Omental fat pad (tissue), 4 donors: Measurements from ENCODE around the gene NFATC1. TPM values are rescaled to one million over a fixed set of nuclear protein-coding genes. Genes with fewer than 3 reads are reported as not detected.

Source experiments
- ATAC-seq: fragments of 150-250 bp; one replicate; pipeline ENCODE4 v1.9.1; 2016; ENCODE audit warnings: mild to moderate bottlenecking, moderate library complexity; ENCODE audit not compliant: low FRiP score
- DNase-seq: peaks from one replicate; pipeline ENCODE4 v3.0.0-alpha.2; 2019; ENCODE audit warnings: low spot score
- total RNA-seq, 4 donors: library from RNA; depleted of rRNA; stranded (reverse); fragments of >200 nt; gene quantifications; one replicate each; pipeline ENCODE4 v1.1.0, GENCODE V29; 2016
- TF ChIP-seq, protein P1 (sequence below), 3 donors: fragments of 450-650 bp; IDR thresholded peaks; one replicate each; pipeline ENCODE4 v1.5.1; 2016 to 2017; ENCODE audit warnings: antibody characterized with exemption in 3 of 3, mild to moderate bottlenecking in 3 of 3, moderate library complexity in 2 of 3

Gene NFATC1
- total RNA-seq, 4 donors from 2014 or later: 10.7 to 57.4 (median 19.1) TPM

DNA sequence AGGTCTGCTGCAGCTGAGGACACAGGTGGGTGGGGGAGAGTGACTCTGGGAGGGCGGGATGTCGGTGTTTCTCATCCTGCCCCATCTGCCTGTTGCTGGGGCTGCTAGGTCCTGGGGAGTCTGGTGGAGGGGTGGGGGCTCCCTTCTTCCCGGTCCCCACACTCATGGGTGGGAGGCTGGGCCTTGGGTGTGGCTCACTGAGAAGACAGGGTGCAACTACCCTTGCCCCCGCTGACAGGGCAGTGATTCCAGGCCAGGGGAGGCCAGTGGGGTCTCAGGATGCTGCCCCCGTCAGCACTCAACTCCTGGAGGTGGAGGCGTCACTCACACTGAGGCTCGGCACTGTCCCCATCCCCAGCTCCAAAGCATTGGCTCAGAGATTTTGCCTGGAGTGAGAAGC lies 7.7 kb upstream of the NFATC1 start:
- TF ChIP-seq, protein P1, sequence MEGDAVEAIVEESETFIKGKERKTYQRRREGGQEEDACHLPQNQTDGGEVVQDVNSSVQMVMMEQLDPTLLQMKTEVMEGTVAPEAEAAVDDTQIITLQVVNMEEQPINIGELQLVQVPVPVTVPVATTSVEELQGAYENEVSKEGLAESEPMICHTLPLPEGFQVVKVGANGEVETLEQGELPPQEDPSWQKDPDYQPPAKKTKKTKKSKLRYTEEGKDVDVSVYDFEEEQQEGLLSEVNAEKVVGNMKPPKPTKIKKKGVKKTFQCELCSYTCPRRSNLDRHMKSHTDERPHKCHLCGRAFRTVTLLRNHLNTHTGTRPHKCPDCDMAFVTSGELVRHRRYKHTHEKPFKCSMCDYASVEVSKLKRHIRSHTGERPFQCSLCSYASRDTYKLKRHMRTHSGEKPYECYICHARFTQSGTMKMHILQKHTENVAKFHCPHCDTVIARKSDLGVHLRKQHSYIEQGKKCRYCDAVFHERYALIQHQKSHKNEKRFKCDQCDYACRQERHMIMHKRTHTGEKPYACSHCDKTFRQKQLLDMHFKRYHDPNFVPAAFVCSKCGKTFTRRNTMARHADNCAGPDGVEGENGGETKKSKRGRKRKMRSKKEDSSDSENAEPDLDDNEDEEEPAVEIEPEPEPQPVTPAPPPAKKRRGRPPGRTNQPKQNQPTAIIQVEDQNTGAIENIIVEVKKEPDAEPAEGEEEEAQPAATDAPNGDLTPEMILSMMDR (IDR thresholded peaks at IDR 0.05): no peak
- DNase-seq (no peak), ATAC-seq (no peak)

DNA sequence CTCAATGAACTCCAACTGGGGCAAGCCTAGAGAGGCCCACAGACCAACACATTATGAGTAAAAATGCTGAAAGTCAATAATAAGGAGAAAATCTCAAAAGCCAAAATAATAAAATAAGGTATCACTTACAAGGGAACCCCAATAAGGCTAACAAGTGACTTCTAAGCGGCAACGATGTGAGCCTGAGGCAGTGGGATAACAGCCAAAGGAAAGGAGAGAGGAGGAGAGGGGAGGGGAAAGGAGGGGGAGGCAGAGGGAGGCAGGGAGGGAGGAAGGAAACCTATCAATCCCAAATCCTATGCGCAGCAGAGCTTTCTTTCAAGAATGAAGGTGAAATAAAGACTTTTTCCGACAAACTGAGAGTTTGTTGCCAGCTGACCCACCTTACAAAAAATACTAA lies 6.0 kb upstream of the NFATC1 start:
- no peak for DNase-seq
- no peak for ATAC-seq
- TF ChIP-seq, protein P1 (IDR thresholded peaks at IDR 0.05): no peak

DNA sequence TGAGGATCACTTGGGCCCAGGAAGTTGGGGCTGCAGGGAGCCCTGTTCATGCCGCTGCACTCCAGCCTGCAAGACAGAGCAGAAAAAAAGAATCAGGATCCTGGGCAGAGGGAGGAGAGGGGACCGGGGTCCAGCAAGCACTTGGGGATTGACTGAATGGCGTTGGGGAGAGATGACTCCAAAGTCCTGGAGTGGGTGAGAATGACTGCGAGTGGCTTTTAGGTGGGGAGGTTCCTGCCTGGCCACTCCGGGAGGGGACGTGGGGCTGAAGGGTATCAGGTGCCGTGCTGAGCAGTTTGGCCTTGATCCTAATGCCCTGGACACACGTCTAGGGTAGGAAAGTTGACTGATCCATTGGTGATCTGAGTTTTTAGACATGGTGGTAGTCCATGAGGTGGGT lies 3.5 kb upstream of the NFATC1 start:
- ATAC-seq (no peak), DNase-seq (no peak)
- TF ChIP-seq, protein P1 (IDR thresholded peaks at IDR 0.05): no peak

DNA sequence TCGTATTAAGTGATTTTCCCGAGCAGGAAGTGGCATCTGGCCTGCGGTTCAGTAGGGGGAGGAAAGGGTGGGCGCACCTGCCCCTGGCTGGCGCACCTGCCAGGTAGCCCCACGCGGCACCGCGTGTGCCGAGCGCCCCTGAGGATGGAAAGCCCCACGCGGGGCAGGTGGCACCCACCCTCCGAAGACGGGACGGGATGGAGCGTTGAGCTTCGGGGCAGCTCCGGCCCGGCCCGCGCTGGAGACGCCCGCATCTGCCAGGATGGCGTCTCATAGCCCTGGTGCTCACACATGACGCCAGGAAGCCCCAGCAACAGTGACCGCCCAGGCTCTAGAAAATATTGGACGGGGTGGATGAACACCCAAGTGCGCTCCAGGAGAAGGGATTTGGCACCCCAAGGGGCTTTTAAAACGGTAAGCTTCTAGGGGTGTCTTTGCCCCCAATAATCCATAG lies 2.5 kb upstream of the NFATC1 start:
- DNase-seq (no peak), ATAC-seq (peak; percentile 22)
- TF ChIP-seq, protein P1 (IDR thresholded peaks at IDR 0.05): no peak

DNA sequence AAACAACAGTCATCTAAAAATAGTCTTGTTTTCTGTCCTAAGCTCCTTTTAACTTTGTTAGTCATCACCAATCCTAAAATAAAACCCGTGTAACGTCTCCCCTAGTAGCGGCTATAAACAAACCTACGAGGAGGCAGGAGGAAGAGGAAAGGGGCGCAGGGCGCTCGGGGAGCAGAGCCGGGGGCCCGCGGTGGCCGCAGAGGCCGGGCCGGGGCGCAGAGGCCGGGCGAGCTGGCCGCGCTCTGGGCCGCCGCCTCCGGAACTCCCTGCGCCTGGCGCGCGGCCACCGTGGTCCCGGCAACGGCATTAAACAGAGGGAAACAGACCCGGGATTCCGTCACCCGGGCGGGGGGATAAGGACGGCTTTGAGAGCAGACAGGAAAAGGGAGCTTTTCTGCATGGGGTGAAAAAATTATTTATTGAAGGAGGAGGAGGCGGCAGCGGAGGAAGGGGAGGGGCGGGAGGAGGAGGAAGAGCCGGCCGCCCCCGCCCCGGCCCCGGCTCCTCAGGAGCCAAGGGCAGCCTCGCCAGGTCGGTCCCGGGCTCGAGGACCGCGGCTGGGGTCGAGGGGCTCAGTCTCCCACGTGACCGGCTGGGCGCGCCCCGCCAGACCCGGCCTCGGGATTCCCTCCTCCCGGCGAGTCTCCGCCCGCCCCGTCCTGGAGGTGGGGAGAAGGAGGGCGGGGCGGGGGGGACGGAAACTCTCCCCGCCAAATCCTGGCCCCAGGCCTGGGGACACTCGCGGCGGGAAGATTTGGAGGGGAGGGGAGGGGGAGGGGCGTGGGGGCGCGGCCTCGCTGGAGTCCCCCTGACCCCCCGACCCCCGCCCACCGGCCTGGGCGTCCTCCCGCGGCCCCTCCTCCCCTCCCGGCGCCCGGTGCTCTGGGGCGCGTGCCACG lies 1.8 kb upstream of the NFATC1 start:
- DNase-seq (peak; percentile 72), ATAC-seq (peak; percentile 67)
- TF ChIP-seq, protein P1 (IDR thresholded peaks at IDR 0.05): no peak

DNA sequence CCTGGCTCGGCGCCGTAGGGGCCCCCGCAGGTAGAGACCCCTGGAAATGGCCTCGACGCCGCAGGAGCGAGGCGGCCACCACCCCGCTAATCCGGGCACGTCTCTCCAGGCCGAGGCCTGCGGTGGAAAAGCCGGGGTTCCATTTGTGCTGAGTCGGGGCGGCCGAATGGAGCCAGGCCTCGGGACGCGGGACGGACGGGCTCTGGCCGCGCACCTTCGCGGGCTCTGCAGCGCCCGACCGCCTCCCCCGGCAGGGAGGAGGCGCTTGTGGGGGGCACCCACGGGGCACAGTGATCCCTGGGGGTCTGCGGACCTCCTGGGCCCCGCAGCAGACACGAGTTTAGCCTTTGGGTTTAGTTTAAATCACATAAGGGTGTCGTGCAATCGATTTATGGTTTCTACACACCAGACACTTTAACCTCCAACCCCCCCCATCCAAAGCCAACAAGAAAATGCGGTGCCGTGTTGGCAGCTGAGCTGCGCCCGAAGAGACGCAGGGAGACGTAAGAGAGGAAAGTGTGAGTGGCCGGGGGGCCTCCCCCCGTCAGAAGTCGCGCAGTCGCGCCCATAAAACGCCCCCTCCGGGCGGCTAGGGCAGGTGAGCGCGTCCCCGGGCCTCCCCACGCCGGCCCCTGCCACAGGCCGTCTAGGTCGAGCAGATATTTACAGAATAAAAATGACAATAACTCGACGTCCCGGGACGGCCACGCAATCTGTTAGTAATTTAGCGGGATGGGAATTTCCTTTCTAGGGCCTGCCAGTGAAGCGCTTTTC lies 1.0 kb upstream of the NFATC1 start:
- TF ChIP-seq, protein P1 (IDR thresholded peaks at IDR 0.05): no peak
- DNase-seq (no peak), ATAC-seq (peak; percentile 16)
